ENCODE results near the gene ECSCR. TPM values are rescaled to one million over a fixed set of nuclear protein-coding genes. Genes with fewer than 3 reads are reported as not detected.
"Not testable (repeated sequence)": the region's sequence is repeated elsewhere in the genome, so short reads cannot be mapped to it uniquely, and the experiment has no call there.

ECSCR gene
- total RNA-seq, 1 donor from 2014 or later, result 20.6 TPM

GRCh38 chr5:139453683-139454567 lies 8.6 kb downstream of the ECSCR start:
- intact Hi-C loops (cut with micrococcal nuclease), result no loop called here
- ATAC-seq, result no peak
- DNase-seq, result no peak

- no peak for DNase-seq
- intact Hi-C loops (cut with micrococcal nuclease), result no loop called here
- ATAC-seq, result peak; percentile 13
Measured at GRCh38 chr5:139451878-139452660, 10.5 kb downstream of the ECSCR start.

- ATAC-seq, result no peak
- intact Hi-C loops (cut with micrococcal nuclease), result no loop called here
- DNase-seq, result no peak
Measured at GRCh38 chr5:139451176-139451575, 11.4 kb downstream of the ECSCR start.

- DNase-seq (no peak), ATAC-seq (no peak)
- intact Hi-C loops (cut with micrococcal nuclease), result no loop called here
Measured at GRCh38 chr5:139446956-139447779, 15.4 kb downstream of the ECSCR start.

- peak; percentile 53 for ATAC-seq
- intact Hi-C loops (cut with micrococcal nuclease), result no loop called here
- no peak for DNase-seq
Measured at GRCh38 chr5:139445325-139446170, 17.0 kb downstream of the ECSCR start.

- ATAC-seq, result no peak
- intact Hi-C loops (cut with micrococcal nuclease), result no loop called here
- DNase-seq, result no peak
Measured at GRCh38 chr5:139443831-139444453, 18.6 kb downstream of the ECSCR start.

GRCh38 chr5:139440416-139440815 lies 22.1 kb downstream of the ECSCR start:
- ATAC-seq; DNase-seq; intact Hi-C loops (cut with micrococcal nuclease): not testable (repeated sequence)

GRCh38 chr5:139439013-139439903 lies 23.3 kb downstream of the ECSCR start, which contains the start of gene DNAJC18:
Gene DNAJC18 (minus strand): TSS chr5:139439525. CDS start chr5:139439445, 80 bp downstream.
- DNase-seq (peak; percentile 98), ATAC-seq (peak; percentile 99)
- intact Hi-C loops (cut with micrococcal nuclease), result loop anchor here (5.0 kb wide), 1 partner anchor 73 kb away; no protein-coding TSS in a partner anchor

GRCh38 chr5:139438707-139439012 lies 23.9 kb downstream of the ECSCR start:
- intact Hi-C loops (cut with micrococcal nuclease), result loop anchor here (5.0 kb wide), 1 partner anchor 74 kb away; no protein-coding TSS in a partner anchor
- ATAC-seq, result no peak
- no peak for DNase-seq

- DNase-seq (no peak), ATAC-seq (no peak)
- intact Hi-C loops (cut with micrococcal nuclease), result loop anchor here (5.0 kb wide), 1 partner anchor 77 kb away; no protein-coding TSS in a partner anchor
Measured at GRCh38 chr5:139435676-139436075, 26.9 kb downstream of the ECSCR start.

GRCh38 chr5:139431706-139432105 lies 30.8 kb downstream of the ECSCR start:
- intact Hi-C loops (cut with micrococcal nuclease), result no loop called here
- ATAC-seq (no peak), DNase-seq (no peak)

GRCh38 chr5:139430015-139430414 lies 32.5 kb downstream of the ECSCR start:
- DNase-seq (no peak), ATAC-seq (no peak)
- intact Hi-C loops (cut with micrococcal nuclease), result no loop called here

- no peak for ATAC-seq
- intact Hi-C loops (cut with micrococcal nuclease), result no loop called here
- no peak for DNase-seq
Measured at GRCh38 chr5:139426203-139426885, 36.2 kb downstream of the ECSCR start.

GRCh38 chr5:139425497-139425896 lies 37.0 kb downstream of the ECSCR start:
- intact Hi-C loops (cut with micrococcal nuclease), result no loop called here
- ATAC-seq, result no peak
- DNase-seq, result no peak

GRCh38 chr5:139422307-139422893 lies 40.1 kb downstream of the ECSCR start:
- DNase-seq, result no peak
- intact Hi-C loops (cut with micrococcal nuclease), result loop anchor here (2.0 kb wide), 1 partner anchor 90 kb away; no protein-coding TSS in a partner anchor
- no peak for ATAC-seq

All from left ventricle myocardium superior (tissue), 1 donor.